ENCODE data around the gene VRK3.

Gene VRK3

DNA sequence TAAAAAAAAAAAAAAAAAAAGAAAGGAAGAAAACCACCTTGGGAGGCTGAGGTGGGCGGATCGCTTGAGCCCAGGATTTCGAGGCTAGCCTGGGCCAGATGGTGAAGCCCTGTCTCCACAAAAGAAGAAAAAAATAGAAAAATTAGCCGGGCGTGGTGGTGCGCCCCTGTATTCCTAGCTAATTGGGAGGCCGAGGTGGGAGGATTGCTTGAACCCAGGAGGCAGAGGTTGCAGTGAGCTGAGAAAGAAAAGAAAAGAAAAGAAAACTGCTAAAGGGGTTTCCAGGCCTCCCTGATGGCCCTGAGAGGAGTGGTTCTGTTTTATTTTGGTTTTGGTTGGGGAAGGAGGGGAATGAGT, 1.4 kb upstream of the VRK3 start:
- DNase-seq: no peak

DNA sequence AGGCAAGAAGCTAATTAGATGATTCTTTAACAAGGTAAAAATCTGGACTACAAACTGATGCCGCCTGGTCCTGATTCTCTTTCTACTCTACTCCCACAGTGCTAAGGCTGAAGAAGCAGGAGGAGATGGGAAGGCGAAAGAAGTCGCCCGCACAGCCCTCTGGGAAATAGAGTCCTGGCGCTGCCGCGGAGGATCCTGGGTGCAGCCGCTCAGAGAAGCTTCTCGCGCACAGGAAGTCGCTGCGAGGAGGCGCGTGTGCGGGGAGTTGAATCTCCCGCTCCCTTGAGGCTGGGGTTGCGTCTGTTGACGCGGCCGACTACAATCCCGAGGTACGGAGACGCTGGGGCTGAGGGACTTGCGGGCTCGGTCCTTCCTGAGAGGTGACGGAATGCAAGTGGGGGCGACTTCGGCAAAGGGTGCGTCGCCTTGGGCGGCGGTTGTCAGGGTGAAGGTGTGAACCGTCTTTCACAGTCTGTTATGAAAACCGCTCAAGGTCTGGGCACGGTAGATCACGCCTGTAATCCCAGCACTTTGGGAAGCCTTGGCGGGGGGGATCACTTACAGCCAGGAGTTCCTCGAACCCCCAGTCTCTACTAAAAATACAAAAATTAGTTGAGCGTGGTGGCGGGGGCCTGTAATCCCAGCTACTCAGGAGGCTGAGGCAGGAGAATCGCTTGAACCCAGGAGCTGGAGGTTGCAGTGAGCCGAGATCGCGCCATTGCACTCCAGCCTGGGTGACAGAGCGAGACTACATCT, 800 bp upstream of the VRK3 start, which contains the start of gene ZNF473:
Gene ZNF473, plus strand, starts transcription at position 212 of the 756 bp plus-strand sequence. CDS start 5,078 bp downstream, outside the sequence.
- peak; percentile 95 to 97 for DNase-seq

DNA sequence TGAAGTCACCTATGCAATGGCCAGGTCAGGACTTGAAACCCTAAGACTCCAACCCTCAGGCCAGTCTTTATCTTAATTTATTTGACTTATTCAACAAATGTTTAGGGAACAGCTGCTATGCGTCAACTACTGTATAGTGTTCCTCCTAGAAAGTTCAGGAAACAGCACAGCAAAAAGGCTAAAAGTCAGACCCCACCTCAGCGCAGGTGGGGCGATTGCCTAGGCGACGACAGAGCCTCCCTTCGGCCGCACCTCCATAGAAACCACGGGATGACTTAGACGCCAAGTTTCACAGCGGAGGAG, 502 bp downstream of the VRK3 start:
- DNase-seq: peak in 1 of 2 experiments; percentile 28

DNA sequence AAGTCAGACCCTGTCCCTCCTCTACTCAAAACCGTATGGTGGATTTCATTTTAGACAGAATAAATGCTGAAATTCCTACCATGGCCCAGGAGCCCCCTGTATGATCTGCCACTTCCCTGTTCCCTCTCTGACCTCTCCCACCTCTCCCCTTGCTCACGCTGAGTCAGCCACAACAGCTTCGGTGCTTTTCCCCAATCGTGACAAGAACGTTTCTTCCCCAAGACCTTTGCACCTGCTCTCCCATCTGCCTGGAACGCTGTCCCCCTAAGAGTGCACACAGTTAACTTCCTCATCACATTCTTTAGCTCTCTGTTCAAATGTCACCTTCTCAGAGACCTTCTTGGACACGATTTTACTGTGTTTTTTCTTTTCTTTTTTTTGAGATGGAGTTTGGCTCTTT, 2.3 kb downstream of the VRK3 start:
- no peak for DNase-seq

DNA sequence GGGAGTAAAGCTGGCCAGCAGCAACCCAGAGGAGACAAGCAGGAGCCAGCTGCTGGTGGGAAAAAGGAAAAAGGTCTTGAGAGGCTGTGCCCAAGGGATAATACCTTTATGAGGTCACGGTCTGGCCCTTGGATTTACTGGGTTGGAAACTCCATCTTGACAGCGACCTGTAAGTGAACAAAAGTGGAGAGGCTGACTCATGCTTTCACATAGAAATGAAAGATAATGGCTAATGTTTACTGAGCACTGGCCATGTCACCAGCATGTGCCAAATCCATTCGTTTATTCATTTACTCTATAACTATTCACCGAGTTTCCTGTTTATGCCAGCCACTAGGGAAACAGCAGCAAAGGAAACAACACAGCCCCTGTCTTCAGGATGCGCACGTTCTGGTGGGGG, 4.7 kb downstream of the VRK3 start:
- DNase-seq: no peak

DNA sequence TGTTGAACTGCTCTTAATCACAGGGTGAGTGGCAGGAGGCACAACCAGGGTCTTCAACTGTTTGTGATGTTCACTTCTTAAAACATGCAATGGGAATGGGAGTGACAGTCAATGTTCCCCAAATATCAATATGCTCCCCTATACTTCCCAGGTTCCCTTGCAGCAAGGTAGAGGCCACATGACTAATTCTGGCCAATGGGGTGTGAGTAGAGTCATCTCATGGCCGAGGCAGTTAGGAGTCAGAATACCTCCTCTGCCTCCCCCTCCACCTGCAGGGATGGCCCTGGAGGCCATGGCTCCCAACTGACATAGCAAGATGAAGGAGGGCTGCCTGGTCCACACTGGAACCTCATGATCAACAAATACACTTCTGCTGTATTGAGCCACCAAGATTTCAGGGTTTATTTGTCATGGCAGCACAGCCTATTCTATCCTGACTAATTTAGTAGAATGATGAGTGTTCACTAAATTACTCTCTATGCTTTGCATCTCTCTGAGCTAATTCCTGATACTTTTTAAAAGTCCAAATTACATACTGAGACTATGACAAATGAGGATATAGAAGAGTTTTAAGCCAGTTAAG, 8.9 kb downstream of the VRK3 start:
- DNase-seq: no peak

DNA sequence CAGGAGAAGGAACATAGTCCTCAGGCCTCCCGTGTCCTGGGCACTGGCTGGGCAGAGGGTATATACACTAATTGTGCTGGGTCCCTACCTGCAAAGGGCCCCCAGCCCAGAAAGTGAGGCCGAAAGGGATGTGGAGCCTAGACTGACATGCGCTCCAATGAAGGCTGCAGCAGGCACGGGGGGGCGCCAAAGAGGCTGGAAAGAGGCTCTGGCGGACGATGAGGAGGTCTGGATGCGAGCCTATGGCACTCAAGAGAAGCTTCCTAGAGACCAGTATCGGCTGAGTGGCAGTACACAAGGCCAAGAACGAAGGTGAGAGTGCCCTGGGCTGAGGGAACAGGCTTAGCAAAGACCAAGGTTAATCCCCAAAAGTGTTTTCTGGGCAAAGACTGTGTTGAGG, 16.6 kb downstream of the VRK3 start:
- DNase-seq: peak in 1 of 2 experiments; percentile 4

DNA sequence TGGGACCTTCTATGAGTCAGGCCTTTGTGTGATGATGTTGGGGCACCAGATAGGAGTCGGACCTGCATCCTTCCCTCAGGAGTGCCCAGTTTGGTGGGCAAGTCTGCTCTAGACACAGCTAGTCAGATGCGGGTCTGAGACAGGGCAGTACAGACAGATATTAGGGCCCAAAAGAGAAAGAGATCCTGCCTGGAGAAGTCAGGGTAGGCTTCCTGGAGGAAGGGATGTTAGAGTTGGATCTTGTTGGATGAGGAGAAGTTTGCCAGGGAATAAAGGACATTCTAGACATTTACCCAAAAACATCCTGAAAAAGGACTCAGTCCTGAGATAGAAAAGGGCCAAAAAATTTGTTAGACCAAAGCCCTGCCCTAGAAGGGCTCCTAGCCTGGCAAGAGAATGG, 17.2 kb downstream of the VRK3 start:
- DNase-seq: no peak

DNA sequence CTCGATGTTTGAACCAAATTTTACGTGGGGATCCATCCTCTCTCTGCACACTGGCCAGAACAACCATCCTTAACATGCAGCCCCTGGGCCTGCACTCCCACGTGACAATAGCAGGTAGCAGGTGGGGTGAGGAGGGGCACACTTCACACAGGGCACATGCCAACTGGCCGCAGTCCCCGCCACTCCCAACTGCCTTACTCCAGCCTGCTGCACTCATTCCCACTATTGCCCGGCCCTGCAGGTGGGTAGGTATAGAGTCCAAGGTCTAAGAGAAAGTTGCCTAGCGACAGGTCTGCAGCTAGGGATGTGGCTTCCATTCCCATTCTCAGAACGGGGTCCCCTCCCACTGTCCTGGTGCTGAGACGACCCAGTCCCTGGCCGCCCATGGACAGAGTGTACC, 18.0 kb downstream of the VRK3 start:
- no peak for DNase-seq

DNA sequence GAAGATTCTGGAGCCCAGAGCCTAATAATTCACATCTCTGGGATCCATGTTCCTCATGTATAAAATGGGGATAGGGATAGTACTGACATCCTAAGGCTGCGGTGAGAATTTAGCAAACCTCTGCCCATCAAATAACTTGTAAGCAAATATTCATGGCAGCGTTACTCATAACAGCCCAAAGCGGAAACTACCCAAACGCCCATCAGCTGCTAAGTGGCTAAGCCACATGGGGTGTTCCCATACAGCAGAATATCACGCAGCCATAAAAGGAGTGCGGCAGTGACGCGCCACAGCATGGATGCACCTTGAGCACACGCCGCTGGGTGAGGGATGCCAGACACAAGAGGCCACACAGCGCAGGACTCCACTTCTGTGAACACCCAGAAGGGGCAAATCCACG, 19.7 kb downstream of the VRK3 start:
- no peak for DNase-seq

DNA sequence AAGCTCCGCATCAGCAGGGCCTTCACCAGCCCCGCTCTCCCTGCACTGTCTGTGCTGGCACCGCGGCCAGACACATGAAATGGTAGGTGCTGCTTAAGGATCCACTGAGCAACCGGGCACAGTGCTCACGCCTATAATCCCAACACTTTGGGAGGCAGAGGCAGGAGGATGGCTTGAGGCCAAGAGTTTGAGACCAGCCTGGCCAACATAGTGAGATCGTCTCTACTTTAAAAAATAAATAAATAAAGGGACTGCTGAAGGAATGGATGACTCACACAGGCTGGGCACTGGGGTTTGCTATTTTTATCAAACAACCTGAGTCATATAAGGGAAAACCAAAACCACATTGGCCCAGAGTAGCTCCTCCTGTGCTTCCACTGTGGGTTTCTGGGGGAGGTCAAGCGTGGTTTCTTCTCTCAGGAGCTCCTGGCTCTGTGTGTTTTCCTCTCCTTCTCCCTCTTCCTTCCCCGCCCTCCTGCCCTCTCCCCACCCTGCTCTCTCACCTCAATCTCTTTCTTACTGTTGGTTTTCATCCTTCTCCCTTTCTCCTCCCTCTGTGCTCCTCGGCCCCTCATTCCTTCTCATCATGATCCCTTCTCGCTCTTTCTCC, 21.3 kb downstream of the VRK3 start:
- DNase-seq: no peak

DNA sequence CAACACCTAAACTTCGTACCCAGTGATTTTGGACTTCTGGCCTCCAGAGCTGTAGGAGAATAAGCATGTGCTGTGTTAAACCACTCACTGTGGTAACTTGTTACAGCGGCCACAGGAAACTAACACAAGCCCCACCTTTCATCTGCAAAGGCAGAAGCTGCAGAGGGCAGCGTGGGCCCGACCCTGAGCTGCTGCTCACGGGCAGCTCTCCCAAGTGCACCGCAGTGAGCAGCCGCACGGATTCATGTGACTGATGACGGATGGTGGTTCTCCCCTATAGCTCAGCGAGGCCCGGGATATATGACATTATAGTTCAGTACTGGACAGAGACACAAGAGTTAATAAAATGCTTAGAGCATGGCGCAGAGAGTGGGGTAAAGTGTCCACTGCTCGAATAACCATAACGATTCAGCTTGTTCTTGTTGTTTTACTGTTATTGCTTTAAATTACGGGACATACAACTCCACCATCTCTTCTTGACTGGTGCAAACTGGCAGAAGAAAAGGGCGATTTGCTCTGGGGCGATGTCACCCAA, 21.9 kb downstream of the VRK3 start:
- no peak for DNase-seq

DNA sequence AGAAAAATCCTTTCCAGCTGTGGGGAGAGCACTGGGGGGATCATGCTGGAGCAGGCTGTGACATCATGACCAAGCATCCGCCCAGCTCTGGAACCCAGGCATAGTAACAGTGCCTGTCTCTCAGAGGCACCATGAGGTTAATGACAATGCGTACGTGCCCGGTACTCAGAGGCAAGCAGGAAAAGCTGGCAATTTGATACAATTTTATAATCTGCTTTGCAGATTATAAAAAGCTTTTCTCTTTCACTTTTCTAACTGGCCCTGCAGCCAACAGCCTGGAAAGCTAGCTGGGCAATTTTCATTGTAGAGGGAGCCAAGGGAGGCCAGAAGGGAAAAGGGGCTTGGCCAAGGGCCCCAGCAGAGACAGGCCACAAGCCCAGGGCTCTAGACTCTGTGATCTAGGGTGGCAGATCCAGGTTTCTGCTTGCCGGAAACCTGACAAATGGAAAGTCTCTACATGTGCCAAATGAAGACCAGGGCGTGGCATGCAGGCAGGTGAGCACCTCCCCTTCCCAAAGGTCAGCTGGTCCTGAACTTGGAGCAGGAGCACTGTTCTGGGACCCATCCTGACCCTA, 22.7 kb downstream of the VRK3 start:
- no peak for DNase-seq

DNA sequence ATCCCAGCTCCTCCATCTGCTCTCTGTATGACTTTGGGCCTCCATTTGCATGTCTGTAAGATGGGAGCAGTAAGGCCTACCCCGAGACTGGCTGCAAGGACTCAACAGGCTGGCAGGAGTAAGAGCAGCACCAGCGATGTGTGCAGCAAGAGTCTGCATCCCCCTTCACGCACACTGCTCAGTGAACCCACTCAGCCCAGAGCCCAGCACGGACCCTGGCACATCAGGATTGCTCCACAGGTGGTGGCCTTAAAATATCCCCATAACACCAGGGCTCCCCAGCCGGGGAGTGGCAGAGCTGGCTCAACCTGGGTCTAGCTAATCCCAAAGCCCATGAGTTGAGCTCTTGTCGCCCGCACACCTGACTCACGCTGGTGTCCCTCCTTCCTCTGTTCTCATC, 23.4 kb downstream of the VRK3 start:
- no peak for DNase-seq

DNA sequence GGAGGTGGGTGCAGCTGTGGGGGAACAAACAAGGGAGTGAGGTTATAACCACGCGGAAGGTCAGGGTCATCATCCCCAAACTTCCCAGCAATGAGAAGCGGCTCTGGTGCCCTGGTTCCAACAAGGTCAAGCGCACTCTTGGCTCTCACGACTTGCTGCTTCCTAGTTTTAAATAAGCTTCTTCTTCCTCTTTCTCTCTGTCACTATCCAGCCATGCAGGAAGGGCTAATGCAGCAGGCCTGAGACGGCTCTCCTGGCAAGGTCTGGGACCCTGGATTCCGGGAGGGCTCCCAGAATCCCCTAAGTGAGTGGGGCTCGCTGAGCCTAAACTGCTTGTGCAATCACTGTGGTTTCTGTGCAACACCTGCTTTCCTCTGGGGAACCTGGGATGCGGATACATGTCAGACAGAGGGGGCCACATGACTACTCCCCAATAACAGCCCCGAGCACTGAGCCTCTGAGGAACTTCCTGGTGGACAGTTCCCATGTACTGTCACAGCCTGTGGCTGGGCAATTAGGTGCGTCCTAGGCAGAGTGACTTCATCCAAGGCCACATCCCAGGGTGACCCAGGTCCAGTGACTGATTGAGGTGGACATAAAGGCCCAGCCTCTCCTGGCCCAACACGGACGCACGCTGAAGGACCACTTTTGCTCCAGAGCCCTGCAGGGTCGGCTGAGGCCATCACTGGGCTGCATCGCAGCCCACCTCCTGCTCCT, 24.2 kb downstream of the VRK3 start:
- DNase-seq: no peak

DNA sequence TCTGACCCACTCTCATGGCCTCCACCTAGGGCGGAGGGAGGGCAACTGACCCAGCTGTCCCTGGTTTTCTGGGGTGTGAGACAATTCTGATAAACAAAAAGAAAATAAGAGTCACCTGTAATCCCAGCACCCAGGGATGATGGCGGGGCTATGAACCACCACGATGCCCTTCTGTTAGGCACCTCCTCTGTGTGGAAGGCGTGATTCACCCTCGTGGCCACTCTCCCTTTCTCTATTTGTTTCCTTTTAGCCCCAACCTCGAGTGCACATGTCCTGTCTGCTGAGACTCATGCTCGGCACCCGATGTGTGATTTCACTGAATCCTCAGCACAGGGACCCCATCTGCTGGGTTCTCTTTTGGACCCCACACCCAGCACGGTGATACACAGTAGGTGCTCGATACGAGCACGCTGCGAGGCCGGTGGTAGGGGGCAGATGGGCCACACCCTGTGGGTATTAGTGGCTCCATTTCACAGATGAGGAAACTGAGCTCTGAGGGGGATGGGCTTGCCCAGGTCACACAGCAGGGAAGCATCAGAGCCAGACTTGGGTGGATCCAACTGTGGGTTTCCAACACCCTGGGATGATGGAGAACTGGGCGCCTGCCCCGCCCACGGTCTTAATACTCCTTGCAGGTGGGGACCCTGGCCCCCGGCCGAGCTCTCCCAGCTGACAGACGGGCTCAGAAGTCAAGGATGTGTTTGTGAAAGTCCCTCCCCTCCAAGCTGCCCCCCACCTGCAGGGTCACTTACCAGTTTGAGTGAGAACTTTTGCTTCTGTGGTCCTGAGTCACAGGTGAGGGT, 24.9 kb downstream of the VRK3 start:
- DNase-seq: no peak

DNA sequence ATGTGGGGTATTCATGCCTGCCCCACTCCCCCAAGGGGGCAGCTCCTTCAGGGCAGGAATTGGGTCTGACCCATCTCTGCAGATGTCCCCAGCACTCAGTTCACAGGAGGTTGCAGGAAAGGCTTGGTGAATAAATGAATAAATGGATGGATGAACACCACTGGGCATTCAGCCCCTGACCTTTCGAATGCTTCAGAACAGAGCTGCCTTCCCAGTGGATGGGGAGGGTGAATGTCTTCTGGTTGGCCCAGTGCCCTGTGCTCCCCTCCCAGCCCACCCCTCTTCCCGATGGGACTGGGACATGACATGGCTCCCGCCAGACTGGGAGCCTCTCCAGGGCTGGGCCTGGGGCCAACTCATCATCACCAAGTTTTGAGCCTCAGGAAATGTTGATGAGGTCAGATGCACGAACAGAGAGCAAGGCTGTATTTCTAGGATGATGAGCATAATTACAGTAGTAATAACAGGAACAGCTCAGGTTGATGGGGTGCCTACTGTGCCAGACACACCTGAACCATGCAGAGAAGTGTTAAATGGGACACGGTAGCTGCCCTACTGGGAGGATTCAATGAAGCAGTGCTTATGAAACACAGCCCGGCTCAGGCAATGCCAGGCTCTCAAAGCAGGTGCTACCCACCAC, 25.7 kb downstream of the VRK3 start:
- no peak for DNase-seq

DNA sequence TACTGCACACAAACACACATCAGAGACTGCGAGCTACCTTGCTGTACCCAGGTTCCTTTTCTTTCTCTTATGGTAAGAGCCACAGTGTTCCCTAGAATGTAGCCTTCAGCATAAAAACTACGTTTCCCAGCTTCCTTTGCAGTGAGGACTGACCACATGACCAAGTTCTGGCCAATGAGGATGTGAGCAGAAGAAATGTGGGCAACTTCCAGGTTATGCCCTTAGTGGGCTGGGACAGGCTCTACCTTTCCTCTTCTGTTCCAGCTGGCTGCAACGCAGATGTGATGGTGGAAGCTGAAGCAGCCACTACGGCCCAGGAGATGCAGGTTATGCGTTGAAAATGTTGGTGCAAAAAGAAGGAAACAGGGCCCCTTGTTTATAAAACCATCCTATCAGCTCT, 27.5 kb downstream of the VRK3 start:
- peak; percentile 16 to 28 for DNase-seq

DNA sequence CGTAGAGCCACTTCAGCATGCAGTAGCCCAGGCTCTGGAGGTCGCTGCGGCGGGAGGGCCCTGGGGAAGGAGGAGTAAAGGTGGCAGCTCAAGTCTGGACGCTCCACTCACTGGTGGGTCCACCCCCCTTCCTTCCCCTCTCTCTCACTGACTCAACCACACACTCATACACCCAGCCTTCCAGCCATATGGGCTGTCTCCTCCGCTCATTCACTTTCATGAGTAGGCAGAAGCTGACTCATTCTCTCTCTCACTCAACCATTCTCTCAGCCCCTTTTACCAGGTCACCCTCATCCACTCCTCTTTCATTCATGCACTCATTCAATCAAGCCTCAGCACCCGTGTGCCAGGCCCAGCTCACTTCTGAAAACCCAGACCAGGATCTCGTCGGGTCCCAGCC, 36.7 kb downstream of the VRK3 start:
- DNase-seq: no peak

DNA sequence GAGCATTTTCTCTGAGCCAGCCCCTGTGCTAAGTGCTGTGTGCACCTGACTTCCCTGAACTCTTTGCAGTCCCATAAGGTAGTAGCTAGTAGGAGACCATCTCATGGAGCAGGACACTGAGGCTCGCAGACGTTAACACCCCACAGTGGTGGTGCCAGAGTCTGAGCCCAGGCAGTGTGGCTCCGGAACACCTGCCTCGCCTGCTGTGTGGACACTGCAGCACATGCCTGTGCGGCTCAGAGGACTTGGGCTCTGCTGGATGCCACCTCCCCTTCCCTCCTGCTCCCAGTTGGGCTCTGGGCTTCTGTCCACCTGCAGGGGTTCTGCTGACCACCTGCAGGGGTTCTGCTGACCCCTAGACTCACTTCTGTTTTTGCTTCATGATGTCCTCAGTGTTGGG, 37.2 kb downstream of the VRK3 start:
- DNase-seq: no peak

DNA sequence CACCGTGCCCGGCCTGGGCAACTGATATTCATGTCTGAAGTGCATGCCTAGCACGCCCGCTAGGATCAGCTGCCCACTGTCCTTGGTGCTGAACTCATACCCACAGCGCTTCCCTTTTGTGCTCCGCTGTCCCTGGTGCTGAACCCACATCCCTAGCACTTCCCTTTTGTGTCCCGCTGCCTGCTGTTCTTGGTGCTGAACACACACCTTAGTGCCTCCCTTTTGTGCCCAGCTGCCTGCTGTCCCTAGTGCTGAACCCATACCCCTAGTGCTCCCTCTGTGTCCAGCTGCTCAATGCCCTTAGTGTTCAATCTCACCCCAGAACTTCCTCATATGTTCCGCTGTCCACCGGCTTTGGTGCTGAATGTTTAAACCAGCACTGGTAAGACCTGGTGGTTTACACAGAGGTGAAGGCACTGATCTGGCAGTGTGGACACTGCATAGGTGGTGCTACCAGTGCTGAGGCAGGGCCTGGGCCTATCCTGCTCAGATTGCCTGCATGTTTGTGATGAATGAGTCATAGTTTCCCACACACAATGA, 37.9 kb downstream of the VRK3 start:
- no peak for DNase-seq

DNA sequence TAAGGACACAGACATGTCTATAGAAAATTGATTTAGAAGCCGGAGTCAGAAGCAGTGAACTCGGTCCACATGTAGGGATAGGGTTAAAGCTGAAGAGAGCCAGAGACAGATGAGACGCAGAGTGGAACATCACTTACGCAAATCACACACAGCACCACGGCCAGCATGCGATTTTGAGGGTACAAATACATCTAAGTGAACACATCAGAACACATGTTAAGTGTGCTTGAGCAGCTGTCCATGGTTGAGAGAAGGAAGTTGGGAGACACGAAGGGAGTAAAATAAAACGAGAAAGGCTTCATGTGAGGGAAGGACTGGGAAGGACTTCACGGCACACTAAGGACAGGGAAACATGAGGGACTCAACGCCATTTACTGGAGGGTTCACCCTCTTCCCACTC, 38.8 kb downstream of the VRK3 start:
- DNase-seq: no peak
